ENCODE results near the gene ITPK1.

ITPK1 gene

GRCh38 chr14:92930737-92931602 is 184.8 kb downstream of the ITPK1 start:
- no peak for DNase-seq

GRCh38 chr14:92929689-92930608 is 185.8 kb downstream of the ITPK1 start:
- no peak for DNase-seq

- DNase-seq: no peak
Measured at GRCh38 chr14:92928961-92929688, 186.6 kb downstream of the ITPK1 start.

- no peak for DNase-seq
Measured at GRCh38 chr14:92928258-92928629, 187.5 kb downstream of the ITPK1 start.

- DNase-seq: no peak
Measured at GRCh38 chr14:92927349-92928257, 188.1 kb downstream of the ITPK1 start.

DNA sequence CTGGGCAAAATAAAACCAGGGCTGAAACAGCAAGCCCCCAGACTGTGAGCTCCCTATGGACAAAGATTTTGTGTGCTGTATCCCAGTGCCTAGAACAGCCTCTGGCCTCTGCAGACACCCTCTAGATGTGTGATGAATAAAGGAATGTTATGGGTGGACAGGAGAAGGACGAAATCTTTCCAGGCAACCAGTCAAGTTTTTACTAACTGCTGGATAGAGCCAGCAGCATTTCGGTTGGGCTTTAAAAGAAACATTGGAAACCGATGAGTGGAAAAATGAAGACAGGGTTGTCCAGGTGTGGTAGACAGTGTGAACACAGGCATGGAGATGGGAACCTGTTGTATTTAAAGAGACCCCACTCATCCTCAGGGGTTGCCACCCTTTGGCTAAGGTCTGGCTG is 188.8 kb downstream of the ITPK1 start:
- DNase-seq: no peak

- DNase-seq: no peak
Measured at GRCh38 chr14:92926180-92926845, 189.4 kb downstream of the ITPK1 start.

DNA sequence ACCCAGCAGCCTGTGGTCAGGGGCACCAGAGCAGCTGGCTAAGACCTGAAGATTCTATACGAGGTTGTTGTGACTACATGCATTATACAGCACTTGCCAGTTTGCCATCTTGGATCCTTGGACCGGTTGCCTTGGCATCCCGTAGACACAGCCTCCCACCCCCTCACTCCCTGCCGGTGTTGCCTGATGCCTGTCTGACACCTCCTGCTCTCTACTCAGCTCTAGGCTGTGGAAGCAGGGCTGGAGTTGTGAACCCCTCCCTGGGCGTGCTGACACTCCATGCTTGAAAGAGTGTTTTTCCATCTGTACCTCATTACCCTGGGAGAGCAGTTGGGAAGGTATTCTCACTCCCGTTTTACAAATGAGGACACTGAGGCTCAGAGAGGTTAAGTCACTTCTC is 190.3 kb downstream of the ITPK1 start:
- DNase-seq: no peak

DNA sequence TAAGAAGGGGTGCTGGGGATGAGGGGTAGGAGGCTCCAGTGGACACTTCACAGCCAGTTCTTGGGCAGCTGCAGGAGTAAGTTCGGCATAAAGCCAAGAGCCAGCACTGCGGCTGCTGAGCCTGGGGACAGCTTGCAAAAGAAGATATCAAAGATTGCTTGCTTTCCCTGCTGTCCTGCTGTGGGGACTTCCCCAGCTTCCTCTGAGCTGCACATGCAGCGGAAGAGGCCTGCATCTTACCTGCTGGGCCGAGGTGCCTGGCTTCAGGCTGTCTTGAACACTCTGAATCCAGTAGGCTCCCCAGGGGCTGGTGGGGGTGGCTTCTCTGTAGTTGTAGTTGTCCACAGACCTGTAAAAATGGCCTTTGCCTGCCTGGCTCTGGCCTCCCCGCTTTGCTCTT is 191.5 kb downstream of the ITPK1 start:
- DNase-seq: no peak

DNA sequence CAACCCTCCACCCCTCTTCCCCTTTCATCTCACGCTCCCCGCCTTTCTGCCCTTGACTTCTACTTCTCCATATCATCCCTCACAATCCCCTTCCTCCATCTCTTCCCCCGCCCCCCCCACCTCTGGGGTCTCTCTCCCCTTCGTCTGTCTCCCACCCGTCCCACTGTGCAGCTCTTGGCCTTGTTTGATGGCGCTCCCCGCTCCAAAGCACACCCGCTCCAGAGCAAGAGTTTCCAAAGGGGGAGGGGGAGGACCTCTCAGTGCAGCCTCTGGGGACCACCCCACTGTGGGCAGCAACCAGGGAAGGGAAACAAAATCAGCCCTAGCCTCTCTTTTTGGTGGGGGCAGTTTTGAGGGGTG is 192.0 kb downstream of the ITPK1 start:
- no peak for DNase-seq

DNA sequence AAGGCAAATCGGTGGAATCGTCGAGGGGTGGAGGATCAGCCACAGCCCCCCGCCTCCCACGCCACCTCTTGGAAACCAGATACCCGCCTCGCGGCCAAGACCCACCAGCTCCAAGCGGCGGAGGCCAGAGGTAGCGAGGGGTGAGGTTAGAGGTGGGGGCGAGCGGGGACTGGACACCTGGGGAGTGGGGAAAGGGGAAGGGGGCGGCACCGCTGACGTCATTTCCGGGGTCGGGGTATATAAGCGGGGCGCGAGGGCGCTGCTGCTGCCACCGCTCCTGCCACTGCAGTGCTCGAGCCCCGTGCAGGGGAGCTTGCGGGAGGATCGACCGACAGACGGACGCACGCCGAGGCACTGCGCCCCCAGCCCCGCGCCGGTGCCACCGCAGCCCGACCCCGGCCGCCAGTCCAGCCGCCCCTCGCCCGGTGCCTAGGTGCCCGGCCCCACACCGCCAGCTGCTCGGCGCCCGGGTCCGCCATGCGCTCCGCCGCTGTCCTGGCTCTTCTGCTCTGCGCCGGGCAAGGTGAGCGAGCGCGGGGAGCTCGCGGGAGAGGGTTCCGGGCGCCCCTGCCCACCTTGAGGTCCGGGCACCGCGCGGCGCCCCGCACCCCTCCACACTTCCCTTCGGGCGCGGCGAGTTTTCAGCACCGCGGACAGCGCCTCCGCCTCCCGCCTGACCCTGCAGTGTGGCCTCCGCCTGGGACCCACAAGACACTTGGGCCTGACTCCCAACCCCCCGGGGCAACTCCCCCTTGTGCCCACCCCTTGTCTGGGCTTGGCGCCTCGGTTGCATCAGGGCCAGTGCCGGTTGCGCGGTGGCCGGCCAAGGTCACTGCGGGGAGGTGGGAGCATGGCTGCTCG is 192.6 kb downstream of the ITPK1 start, which contains the start of gene CHGA:
CHGA (plus strand) TSS at position 268 of the 861 bp plus-strand sequence; CDS start at position 478, 210 bp downstream.
- no peak for DNase-seq

DNA sequence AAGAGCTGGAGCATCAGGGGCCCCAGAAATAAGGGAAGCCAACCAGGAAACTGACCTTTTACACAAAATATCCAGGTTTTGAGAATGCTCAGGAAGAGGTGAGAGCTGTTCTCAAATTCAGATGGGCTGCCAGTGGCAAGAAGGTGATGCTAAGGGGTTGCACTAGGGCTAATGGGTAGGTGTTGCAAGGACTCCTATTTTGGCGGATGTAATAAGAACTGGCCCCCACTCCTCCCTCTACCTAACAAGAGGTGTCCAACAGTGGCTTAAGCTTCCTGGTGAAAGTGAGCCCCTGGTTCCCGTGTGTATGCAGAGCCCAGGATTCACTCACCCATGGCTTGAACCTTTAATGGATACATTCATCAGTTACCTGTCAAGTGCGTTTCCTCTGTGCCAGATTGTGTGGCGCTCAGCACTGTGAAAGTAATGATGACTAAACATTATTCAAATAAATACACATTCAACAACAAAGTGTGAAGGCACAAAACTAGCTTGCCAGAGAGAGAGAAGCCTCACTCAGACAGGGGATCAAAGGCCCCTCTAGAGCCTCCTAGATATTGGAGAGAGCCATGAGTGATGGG is 193.5 kb downstream of the ITPK1 start:
- DNase-seq: no peak

GRCh38 chr14:92920001-92920400 is 195.7 kb downstream of the ITPK1 start:
- no peak for DNase-seq

GRCh38 chr14:92917956-92918355 is 197.8 kb downstream of the ITPK1 start:
- DNase-seq: no peak

DNA sequence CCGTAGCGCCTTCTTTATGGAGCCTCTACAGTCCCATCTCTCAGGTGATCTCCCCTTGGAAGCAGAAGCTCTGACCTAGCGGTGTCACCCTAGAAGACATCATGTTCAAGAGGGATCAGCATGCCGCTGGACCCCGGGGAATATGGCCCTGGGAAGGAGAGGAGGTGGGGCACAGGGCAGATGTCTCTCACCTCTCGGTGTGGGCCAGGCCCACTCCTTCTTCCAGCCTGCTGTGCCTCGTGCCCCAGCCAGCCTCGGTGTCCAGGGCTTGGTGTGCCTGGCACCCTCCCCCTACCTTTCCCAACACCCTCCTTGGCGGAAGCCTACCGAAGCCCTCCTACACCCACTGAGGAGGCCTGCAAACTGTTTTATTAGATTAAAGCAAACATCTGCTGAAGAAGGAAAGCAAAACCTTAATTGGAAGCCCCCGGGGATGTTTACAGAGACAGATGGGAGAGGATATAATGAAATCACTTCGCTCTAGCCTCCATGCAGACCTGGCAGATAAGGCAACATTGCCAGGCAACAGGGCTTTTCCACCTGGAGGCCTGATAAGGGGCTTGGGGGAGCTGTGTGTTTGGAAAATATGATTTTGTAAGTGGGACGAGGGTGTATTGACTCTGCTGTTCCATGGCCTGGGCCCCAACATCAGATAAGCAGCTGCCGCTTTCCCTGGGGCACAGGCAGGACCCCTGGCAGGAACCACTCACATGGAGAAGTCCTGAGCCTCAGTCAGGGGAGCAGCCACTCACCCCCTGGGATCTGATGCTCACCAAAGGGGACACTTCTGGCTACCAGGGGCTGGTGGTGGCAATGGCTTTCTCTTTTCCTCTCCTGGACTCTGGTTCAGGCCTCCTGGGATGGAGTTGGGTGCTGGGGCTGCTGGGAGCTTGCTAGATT is 198.4 kb downstream of the ITPK1 start:
- DNase-seq: no peak

DNA sequence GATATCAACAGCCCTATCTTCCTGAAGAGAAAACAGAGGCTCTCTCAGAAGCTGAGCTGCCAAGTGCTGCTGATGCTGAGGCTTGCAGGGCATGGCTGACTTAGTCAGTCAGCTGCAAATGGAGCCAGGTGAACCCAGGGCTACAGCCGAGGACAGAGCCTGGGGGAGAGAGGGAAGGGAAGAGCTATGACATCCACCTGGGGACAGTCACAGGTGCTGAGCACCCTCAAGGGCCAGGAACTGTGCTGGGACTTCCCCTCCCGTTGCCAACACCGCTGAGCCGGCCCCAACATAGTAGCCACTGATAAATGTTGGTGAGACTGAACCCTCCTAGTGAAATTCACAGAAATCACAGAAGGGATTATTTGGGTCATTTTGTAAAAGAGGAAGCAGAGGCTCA is 199.5 kb downstream of the ITPK1 start:
- DNase-seq: no peak

DNA sequence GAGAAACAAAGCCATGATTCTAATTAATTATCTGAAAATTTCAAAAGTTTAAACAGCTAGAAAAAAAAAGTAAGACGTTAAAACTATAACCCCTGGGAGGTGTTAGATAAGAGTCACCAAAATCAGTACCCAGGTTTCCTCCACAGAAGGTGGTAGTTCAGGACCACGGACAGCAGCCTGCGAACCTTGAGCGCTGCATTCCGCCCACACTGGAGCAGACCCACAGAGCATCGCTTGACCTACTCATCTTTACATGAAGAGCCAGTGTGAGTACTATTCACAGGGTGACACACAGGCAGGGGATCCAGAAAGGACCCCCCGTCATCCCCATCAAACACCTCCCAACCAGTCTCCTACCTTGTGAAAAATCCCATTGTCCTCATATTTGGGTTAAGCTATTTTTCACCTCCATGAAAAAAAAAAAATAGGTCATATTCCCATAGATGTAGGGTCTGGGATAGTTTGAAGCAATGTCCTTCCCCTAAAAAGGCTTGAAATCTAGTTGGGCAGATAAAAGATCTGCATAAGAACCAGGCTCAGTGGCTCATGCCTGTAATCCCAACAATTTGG is 201.6 kb downstream of the ITPK1 start:
- no peak for DNase-seq

GRCh38 chr14:92907316-92907911 is 208.3 kb downstream of the ITPK1 start:
- no peak for DNase-seq

Measured in KG1 (cell line).